Esophagus muscularis mucosa (tissue), 4 donors: ENCODE measurements around the gene SLC35G6. TPM values are rescaled to one million over a fixed set of nuclear protein-coding genes. Genes with fewer than 3 reads are reported as not detected.

Experiments
- DNase-seq: peaks from one replicate; pipeline ENCODE4 v3.0.0-alpha.2; 2017; ENCODE audit errors: extremely low spot score
- H3K27ac ChIP-seq, 4 donors: fragments of 200-600 bp; sonication (generic); replicated peaks in 1 of 4; 1 replicate in 3 of 4; 2 replicates in 1 of 4; pipeline ENCODE4 v1.5.1; 2016 to 2019; ENCODE audit warnings: mild to moderate bottlenecking in 1 of 4
- H3K27me3 ChIP-seq, 4 donors: fragments of 200-600 bp; sonication (generic); one replicate each; pipeline versions ENCODE4 v1.5.1 to v1.6.0; 2016 to 2019
- H3K36me3 ChIP-seq, 4 donors: fragments of 200-600 bp; sonication (generic); one replicate each; pipeline ENCODE4 v1.5.1; 2016 to 2019
- H3K4me1 ChIP-seq, 4 donors: fragments of 200-600 bp; sonication (generic); one replicate each; pipeline ENCODE4 v1.5.1; 2016 to 2019
- H3K4me3 ChIP-seq, 4 donors: fragments of 200-600 bp; sonication (generic); 1 replicate in 2 of 4; 2 replicates in 2 of 4; pipeline ENCODE4 v1.5.1; 2016 to 2019; ENCODE audit warnings: mild to moderate bottlenecking in 4 of 4, moderate library complexity in 1 of 4
- H3K9me3 ChIP-seq, 4 donors: fragments of 200-600 bp; sonication (generic); 1 replicate in 3 of 4; 2 replicates in 1 of 4; pipeline ENCODE4 v1.5.1; 2016 to 2019
- CTCF ChIP-seq, 3 experiments: fragments of 200-600 bp in 2 of 3; fragments of 450-650 bp in 1 of 3; sonication (generic) in 2 of 3; IDR thresholded peaks; one replicate each; pipeline ENCODE4 v1.5.1; 2017 to 2019; ENCODE audit warnings: antibody characterized with exemption in 3 of 3, mild to moderate bottlenecking in 2 of 3, moderate library complexity in 1 of 3
- EP300 ChIP-seq: sonication (generic); formaldehyde crosslinking; IDR thresholded peaks from one replicate; pipeline ENCODE4 v1.6.1; 2017; ENCODE audit warnings: antibody characterized with exemption
- POLR2A ChIP-seq: fragments of 450-650 bp; IDR thresholded peaks from one replicate; pipeline ENCODE4 v1.6.1; 2017; ENCODE audit warnings: antibody characterized with exemption, moderate library complexity, mild to moderate bottlenecking, low read depth
- POLR2AphosphoS5 ChIP-seq, 2 donors: sonication (generic); formaldehyde crosslinking; IDR thresholded peaks; one replicate each; pipeline ENCODE4 v1.6.1; 2017; ENCODE audit warnings: antibody characterized with exemption in 2 of 2
- WGBS: methylation state at CpG from one replicate; pipeline ENCODE4 v1.1.5; 2018; 5-methylcytosine and 5-hydroxymethylcytosine counted together
- intact Hi-C: fragments of 100-400 bp; cut with DNase I; formaldehyde crosslinking; loops from one replicate; pipeline ENCODE4 v1.15.1; 2023
- total RNA-seq, 4 donors: library from RNA; depleted of rRNA; stranded (reverse); fragments of >200 nt; gene quantifications; one replicate each; pipeline versions ENCODE4 v1.1.0 to v1.2.1, GENCODE V29; 2016

Gene SLC35G6
- total RNA-seq, 4 donors from 2014 or later, result not detected

GRCh38 chr17:7512824-7513540, 31.7 kb downstream of the SLC35G6 start:
- Histone ChIP-seq H3K27me3 (no peaks in the 10 kb centered on the region), H3K4me3 (no peak overlapping the region), H3K27ac (no peak overlapping the region), H3K9me3 (no peaks in the 10 kb centered on the region), H3K4me1 (peaks cover 0 to 6% (median 0%) of the 10 kb centered on the region in 4 donors), H3K36me3 (peaks cover 52 to 72% (median 65%) of the 10 kb centered on the region in 4 donors)
- intact Hi-C loops, result no loop called here
- DNase-seq, result no peak
- WGBS, result 86% methylated on average over 20 of the region's 20 CpGs
- TF ChIP-seq CTCF (IDR thresholded peaks at IDR 0.05) (no peak), POLR2A (no peak), POLR2AphosphoS5 (IDR thresholded peaks at IDR 0.05) (no peak), EP300 (no peak)

DNA sequence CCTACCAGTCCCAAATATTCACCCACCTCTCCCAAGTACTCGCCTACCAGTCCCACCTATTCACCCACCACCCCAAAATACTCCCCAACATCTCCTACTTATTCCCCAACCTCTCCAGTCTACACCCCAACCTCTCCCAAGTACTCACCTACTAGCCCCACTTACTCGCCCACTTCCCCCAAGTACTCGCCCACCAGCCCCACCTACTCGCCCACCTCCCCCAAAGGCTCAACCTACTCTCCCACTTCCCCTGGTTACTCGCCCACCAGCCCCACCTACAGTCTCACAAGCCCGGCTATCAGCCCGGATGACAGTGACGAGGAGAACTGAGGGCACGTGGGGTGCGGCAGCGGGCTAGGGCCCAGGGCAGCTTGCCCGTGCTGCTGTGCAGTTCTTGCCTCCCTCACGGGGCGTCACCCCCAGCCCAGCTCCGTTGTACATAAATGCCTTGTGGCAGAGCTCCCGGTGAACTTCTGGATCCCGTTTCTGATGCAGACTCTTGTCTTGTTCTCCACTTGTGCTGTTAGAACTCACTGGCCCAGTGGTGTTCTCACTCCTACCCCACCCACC, 32.7 kb downstream of the SLC35G6 start:
- no peaks in the 10 kb centered on the region for H3K9me3 ChIP-seq
- peaks cover 0 to 6% (median 0%) of the 10 kb centered on the region in 4 donors for H3K4me1 ChIP-seq
- no peak overlapping the region for H3K27ac ChIP-seq
- no peaks in the 10 kb centered on the region for H3K27me3 ChIP-seq
- WGBS, result 73% methylated on average over 17 of the region's 17 CpGs
- TF ChIP-seq CTCF (IDR thresholded peaks at IDR 0.05) (no peak), POLR2AphosphoS5 (IDR thresholded peaks at IDR 0.05) (no peak), EP300 (no peak), POLR2A (no peak)
- intact Hi-C loops, result loop anchor here (2.0 kb wide), 2 partner anchors 45 to 75 kb away; partner anchors contain the start of gene TNFSF13
- H3K36me3 ChIP-seq, result peaks cover 44 to 62% (median 55%) of the 10 kb centered on the region in 4 donors
- no peak overlapping the region for H3K4me3 ChIP-seq
- DNase-seq, result no peak

DNA sequence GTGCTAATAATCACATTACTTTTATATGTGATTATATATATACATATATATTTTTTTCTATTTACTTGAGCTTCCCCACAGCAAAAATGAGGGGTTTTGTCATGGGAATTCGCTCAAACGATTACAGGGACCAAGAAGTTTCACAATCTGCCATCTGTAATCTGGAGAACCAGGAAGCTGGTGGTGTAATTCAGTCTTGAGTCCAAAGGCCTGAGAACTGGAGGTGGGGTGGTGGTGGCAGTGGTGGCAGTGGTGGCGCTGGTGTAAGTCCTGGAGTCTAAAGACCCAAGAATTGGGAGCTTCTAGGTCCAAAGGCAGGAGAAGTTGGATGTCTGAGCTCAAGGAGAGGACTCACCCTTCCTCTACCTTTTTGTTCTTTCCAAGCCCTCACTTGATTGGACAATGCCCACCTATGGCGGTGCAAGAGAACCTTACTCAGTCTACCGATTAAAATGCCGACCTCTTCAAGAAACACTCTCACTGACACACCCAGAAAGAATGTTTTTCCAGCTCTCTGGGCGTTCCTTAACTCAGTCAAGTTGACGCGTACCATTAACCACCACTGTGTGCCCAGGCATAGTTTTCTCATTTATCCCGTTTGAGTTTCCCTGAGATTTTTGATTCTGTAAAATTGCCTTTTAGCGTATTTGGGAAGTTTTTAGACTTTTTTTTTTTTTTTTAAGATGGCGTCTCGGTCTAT, 34.8 kb downstream of the SLC35G6 start:
- intact Hi-C loops, result loop anchor here (2.0 kb wide), 2 partner anchors 43 to 73 kb away; partner anchors contain the start of gene TNFSF13
- DNase-seq, result no peak
- WGBS, result 94% methylated on average over 13 of the region's 13 CpGs

GRCh38 chr17:7523033-7523432, 41.8 kb downstream of the SLC35G6 start:
- WGBS, result 44% methylated on average over 10 of the region's 10 CpGs
- peaks cover 0 to 4% (median 0%) of the 10 kb centered on the region in 4 donors for H3K4me1 ChIP-seq
- DNase-seq, result no peak
- no peaks in the 10 kb centered on the region for H3K27me3 ChIP-seq
- TF ChIP-seq POLR2A, result no peak
- TF ChIP-seq CTCF (IDR thresholded peaks at IDR 0.05), result peak; percentile 33 to 54 (median 51)
- no peaks in the 10 kb centered on the region for H3K36me3 ChIP-seq
- H3K27ac ChIP-seq, result no peak overlapping the region
- no peaks in the 10 kb centered on the region for H3K9me3 ChIP-seq
- intact Hi-C loops, result no loop called here
- no peak overlapping the region for H3K4me3 ChIP-seq

More for the DNA sequence above, 34.8 kb downstream of the SLC35G6 start:
- H3K4me1 ChIP-seq, result peaks cover 0 to 6% (median 0%) of the 10 kb centered on the region in 4 donors
- TF ChIP-seq POLR2A (no peak), POLR2AphosphoS5 (IDR thresholded peaks at IDR 0.05) (no peak), EP300 (no peak), CTCF (IDR thresholded peaks at IDR 0.05) (no peak)
- peaks cover 30 to 41% (median 34%) of the 10 kb centered on the region in 4 donors for H3K36me3 ChIP-seq
- H3K4me3 ChIP-seq, result no peak overlapping the region
- H3K27ac ChIP-seq, result no peak overlapping the region
- no peaks in the 10 kb centered on the region for H3K9me3 ChIP-seq
- H3K27me3 ChIP-seq, result no peaks in the 10 kb centered on the region
